GM12878 (cell line): ENCODE results near the gene PRKAG3. TPM values are rescaled to one million over a fixed set of nuclear protein-coding genes. Genes with fewer than 3 reads are reported as not detected.

Experiments used
- ATAC-seq: fragments of 200-7000 bp; cut with Tn5 transposase; 3 replicates; pipeline ENCODE4 v1.9.1; 2020; ENCODE audit warnings: mild to moderate bottlenecking, moderate library complexity
- BruUV-seq: library from RNA; stranded (reverse); fragments of 400-500 nt; replicated peaks from 2 replicates; lab custom pipeline; 2021; lab: Mats Ljungman, UMichigan
- CTCF ChIA-PET: fragments of 300-600 bp; sonication (Branson Sonifier 250); formaldehyde crosslinking; extraction: SDS; loops from one replicate; lab custom pipeline; 2021; ENCODE audit warnings: inconsistent platforms; lab: Yijun Ruan, JAX
- POLR2A ChIA-PET: fragments of 350-600 bp; formaldehyde crosslinking; extraction: SDS; loops from one replicate; lab custom pipeline; 2021; ENCODE audit warnings: inconsistent platforms; lab: Charles Lee
- RAD21 ChIA-PET: fragments of 300-600 bp; sonication (Branson Sonifier 250); formaldehyde crosslinking; loops from one replicate; lab custom pipeline; 2023; ENCODE audit warnings: antibody characterized with exemption; ENCODE audit not compliant: unreplicated experiment; lab: Charles Lee
- SMC1A ChIA-PET: fragments of 300-600 bp; sonication (Branson Sonifier 250); formaldehyde crosslinking; loops from one replicate; lab custom pipeline; 2023; ENCODE audit not compliant: unreplicated experiment, uncharacterized antibody; lab: Charles Lee
- DNase-seq: peaks from one replicate; pipeline ENCODE4 v3.0.0-alpha.2; 2011; ENCODE audit warnings: low read depth, low spot score
- FAIRE-seq: peaks from 3 replicates; lab custom pipeline; 2011; peaks lifted over from hg19 to GRCh38; lab: Jason Lieb, UNC
- H2AFZ ChIP-seq: 2 replicates; pipeline ENCODE4 v1.6.0; 2011; ENCODE audit warnings: low read depth, low read length, control low read depth; ENCODE audit not compliant: control insufficient read depth
- H3K27ac ChIP-seq: 2 replicates; pipeline ENCODE4 v1.5.1; 2011; ENCODE audit warnings: control low read depth; ENCODE audit not compliant: control insufficient read depth, insufficient read depth
- H3K27me3 ChIP-seq, 2 experiments: replicated peaks in 1 of 2; 2 replicates each; pipeline versions ENCODE4 v1.6.0 to v1.6.1; 2011; ENCODE audit warnings: low read length in 1 of 2; ENCODE audit not compliant: control insufficient read depth in 2 of 2, insufficient read depth in 2 of 2
- H3K36me3 ChIP-seq, 2 experiments: 2 replicates each; pipeline ENCODE4 v1.5.1; 2011; ENCODE audit warnings: low read length in 1 of 2; ENCODE audit not compliant: control insufficient read depth in 2 of 2, insufficient read depth in 2 of 2
- H3K4me1 ChIP-seq: 2 replicates; pipeline ENCODE4 v1.6.1; 2011; ENCODE audit warnings: mild to moderate bottlenecking, low read length, moderate library complexity, mixed read lengths; ENCODE audit not compliant: control insufficient read depth, insufficient read depth
- H3K4me2 ChIP-seq: 2 replicates; pipeline ENCODE4 v1.6.0; 2011; ENCODE audit warnings: control low read depth; ENCODE audit not compliant: control insufficient read depth, insufficient read depth
- H3K4me3 ChIP-seq: fragments of 200-600 bp; sonication (generic); 2 replicates; pipeline ENCODE4 v1.5.1; 2016
- H3K79me2 ChIP-seq: 2 replicates; pipeline ENCODE4 v1.6.0; 2011; ENCODE audit warnings: low read length; ENCODE audit not compliant: control insufficient read depth, insufficient read depth
- H3K9ac ChIP-seq: 2 replicates; pipeline ENCODE4 v1.8.0; 2011; ENCODE audit warnings: low read length, control low read depth, mixed read lengths; ENCODE audit not compliant: control insufficient read depth, insufficient read depth
- H3K9me3 ChIP-seq: replicated peaks from 3 replicates; pipeline ENCODE4 v1.5.1; 2011; ENCODE audit warnings: mild to moderate bottlenecking, low read length; ENCODE audit not compliant: control insufficient read depth, insufficient read depth
- H4K20me1 ChIP-seq: 2 replicates; pipeline ENCODE4 v1.6.0; 2011; ENCODE audit not compliant: control insufficient read depth, insufficient read depth
- CREM ChIP-seq: IDR thresholded peaks from 2 replicates; pipeline ENCODE4 v1.6.1; 2014; ENCODE audit warnings: antibody characterized with exemption, low read depth
- ETV6 ChIP-seq, 2 experiments: fragments of 450-650 bp in 1 of 2; IDR thresholded peaks in 1 of 2; conservative IDR thresholded peaks in 1 of 2; 2 replicates each; pipeline ENCODE4 v1.6.1; 2014; ENCODE audit warnings: antibody characterized with exemption in 1 of 2, borderline replicate concordance in 1 of 2, low read depth in 1 of 2, mild to moderate bottlenecking in 1 of 2, moderate library complexity in 1 of 2
- HCFC1 ChIP-seq: fragments of 150-350 bp; IDR thresholded peaks from 2 replicates; pipeline ENCODE4 v1.6.1; 2014; ENCODE audit warnings: low read length
- MYB ChIP-seq: fragments of 150-350 bp; IDR thresholded peaks from 2 replicates; pipeline ENCODE4 v1.6.1; 2014; ENCODE audit warnings: mild to moderate bottlenecking, low read depth, low read length, borderline replicate concordance
- RAD21 ChIP-seq: IDR thresholded peaks from 2 replicates; pipeline ENCODE4 v1.6.1; 2011; ENCODE audit warnings: mild to moderate bottlenecking, low read depth, low read length, moderate library complexity; ENCODE audit not compliant: insufficient read depth
- SPI1 ChIP-seq: IDR thresholded peaks from 2 replicates; pipeline ENCODE4 v1.6.1; 2011; ENCODE audit warnings: low read depth, mild to moderate bottlenecking, low read length, moderate library complexity, borderline replicate concordance; ENCODE audit not compliant: insufficient read depth
- ZNF24 ChIP-seq: fragments of 450-650 bp; IDR thresholded peaks from 2 replicates; pipeline ENCODE4 v1.6.1; 2017; ENCODE audit warnings: antibody characterized with exemption, mild to moderate bottlenecking
- ZNF384 ChIP-seq: IDR thresholded peaks from 2 replicates; pipeline ENCODE4 v1.6.1; 2012; ENCODE audit warnings: low read depth, mild to moderate bottlenecking, low read length, improper control_type of control experiment, borderline replicate concordance
- ZSCAN29 ChIP-seq: fragments of 450-650 bp; IDR thresholded peaks from 2 replicates; pipeline ENCODE4 v1.6.1; 2017; ENCODE audit warnings: mild to moderate bottlenecking, moderate library complexity
- ZZZ3 ChIP-seq: IDR thresholded peaks from 2 replicates; pipeline ENCODE4 v1.6.1; 2011; ENCODE audit warnings: low read depth; ENCODE audit not compliant: control insufficient read depth, insufficient read length
- WGBS: methylation state at CpG from one replicate; pipeline ENCODE4 v1.1.6; 2016; ENCODE audit warnings: low lambda C conversion rate; ENCODE audit not compliant: insufficient replicate concordance, insufficient coverage; ENCODE audit errors: missing lambda C conversion rate; 5-methylcytosine and 5-hydroxymethylcytosine counted together
- in situ Hi-C: fragments of 300-500 bp; cut with MboI; formaldehyde crosslinking; loops from 9 replicates; pipeline ENCODE4 v1.14.3; 2018; ENCODE audit warnings: mixed read lengths
- intact Hi-C: fragments of 100-400 bp; cut with micrococcal nuclease; formaldehyde crosslinking; loops from one replicate; pipeline ENCODE4 v1.14.2; 2022; ENCODE audit not compliant: unreplicated experiment
- polyA plus RNA-seq, 11 experiments: library from polyadenylated mRNA; depleted of rRNA in 4 of 11; unstranded in 6 of 11; stranded (reverse) in 5 of 11; fragments of >200 nt; fragmentation: Nextera tagmentation in 4 of 11; fragmentation: Illumina TruSeq in 1 of 11; extraction: Ambion mirVana in 4 of 11; extraction: Trizol in 1 of 11; gene quantifications; 1 replicate in 1 of 11; 2 replicates in 10 of 11; pipeline versions ENCODE4 v1.2.1 to v1.2.3, GENCODE V29; 2011 to 2016; ENCODE audit warnings: inconsistent platforms in 2 of 11, missing spikeins in 2 of 11, low read depth in 1 of 11
- total RNA-seq, 4 experiments: library from RNA; depleted of rRNA in 3 of 4; stranded (reverse); fragments of >200 nt in 3 of 4; fragmentation: Illumina TruSeq in 1 of 4; extraction: Trizol in 1 of 4; gene quantifications; 2 replicates each; pipeline versions ENCODE4 v1.2.1 to v1.2.3, GENCODE V29; 2013 to 2021
- TF ChIP-seq, protein P1 (sequence below): IDR thresholded peaks from 2 replicates; pipeline ENCODE4 v1.6.1; 2011; ENCODE audit warnings: borderline replicate concordance, low read depth, mild to moderate bottlenecking, moderate library complexity, mixed read lengths, low read length; ENCODE audit not compliant: insufficient read depth; ENCODE audit errors: extremely low read length
- TF ChIP-seq, protein P2 (sequence below), 3 experiments: IDR thresholded peaks in 2 of 3; conservative IDR thresholded peaks in 1 of 3; 2 replicates each; pipeline ENCODE4 v1.5.1; 2011; ENCODE audit warnings: low read depth in 3 of 3, low read length in 3 of 3, mild to moderate bottlenecking in 3 of 3, control low read depth in 2 of 3, moderate library complexity in 2 of 3, inconsistent platforms in 1 of 3, mixed read lengths in 1 of 3; ENCODE audit not compliant: control insufficient read depth in 2 of 3, insufficient read depth in 1 of 3; ENCODE audit errors: extremely low read depth in 1 of 3
- TF ChIP-seq, protein P3 (sequence below): fragments of 450-650 bp; IDR thresholded peaks from 2 replicates; pipeline ENCODE4 v1.6.1; 2017; ENCODE audit warnings: mild to moderate bottlenecking, moderate library complexity

Gene PRKAG3
- total and polyA plus RNA-seq, 10 of the 15 experiments (the other 5 are each of a cell fraction or from before 2014, with no cell fraction given): 0.04 to 0.12 (median 0.06) TPM; not detected in 7

DNA sequence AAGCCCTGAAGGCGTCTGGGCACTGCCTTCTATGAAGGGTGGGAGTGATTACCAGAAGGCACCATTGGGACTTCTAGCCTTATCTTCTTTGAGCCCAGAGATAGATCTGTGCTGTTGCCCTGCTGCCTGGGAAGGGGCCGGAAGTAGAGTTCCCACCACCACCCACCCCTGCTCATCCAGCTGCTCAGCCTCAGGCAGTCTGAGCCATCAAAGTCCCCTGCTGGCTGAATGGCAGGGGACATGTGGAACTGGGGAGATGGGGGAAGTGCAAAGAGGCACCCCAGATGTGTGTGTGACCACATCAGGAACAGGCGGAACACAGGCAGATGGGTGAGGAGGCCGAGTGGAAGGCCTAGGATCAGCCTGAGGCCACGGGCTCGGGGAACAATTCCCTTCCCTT, 45.7 kb upstream of the PRKAG3 start:
- peaks cover 37% of the 10 kb centered on the region for H3K4me1 ChIP-seq
- TF ChIP-seq RAD21 (no peak), ETV6 (conservative IDR thresholded peaks at IDR 0.05 in 1 of 2, IDR thresholded peaks at IDR 0.05 in 1 of 2; ENCODE audit: borderline replicate concordance in 1 of 2, low read depth in 1 of 2) (no peak), ZZZ3 (no peak), ZSCAN29 (no peak), ZNF384 (no peak), HCFC1 (no peak), ZNF24 (no peak), CREM (no peak), MYB (no peak), SPI1 (0 out of 2 replicates have a peak, but pooled peaks have one; percentile 1)
- TF ChIP-seq, protein P1, sequence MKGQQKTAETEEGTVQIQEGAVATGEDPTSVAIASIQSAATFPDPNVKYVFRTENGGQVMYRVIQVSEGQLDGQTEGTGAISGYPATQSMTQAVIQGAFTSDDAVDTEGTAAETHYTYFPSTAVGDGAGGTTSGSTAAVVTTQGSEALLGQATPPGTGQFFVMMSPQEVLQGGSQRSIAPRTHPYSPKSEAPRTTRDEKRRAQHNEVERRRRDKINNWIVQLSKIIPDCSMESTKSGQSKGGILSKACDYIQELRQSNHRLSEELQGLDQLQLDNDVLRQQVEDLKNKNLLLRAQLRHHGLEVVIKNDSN: no peak
- TF ChIP-seq, protein P2, sequence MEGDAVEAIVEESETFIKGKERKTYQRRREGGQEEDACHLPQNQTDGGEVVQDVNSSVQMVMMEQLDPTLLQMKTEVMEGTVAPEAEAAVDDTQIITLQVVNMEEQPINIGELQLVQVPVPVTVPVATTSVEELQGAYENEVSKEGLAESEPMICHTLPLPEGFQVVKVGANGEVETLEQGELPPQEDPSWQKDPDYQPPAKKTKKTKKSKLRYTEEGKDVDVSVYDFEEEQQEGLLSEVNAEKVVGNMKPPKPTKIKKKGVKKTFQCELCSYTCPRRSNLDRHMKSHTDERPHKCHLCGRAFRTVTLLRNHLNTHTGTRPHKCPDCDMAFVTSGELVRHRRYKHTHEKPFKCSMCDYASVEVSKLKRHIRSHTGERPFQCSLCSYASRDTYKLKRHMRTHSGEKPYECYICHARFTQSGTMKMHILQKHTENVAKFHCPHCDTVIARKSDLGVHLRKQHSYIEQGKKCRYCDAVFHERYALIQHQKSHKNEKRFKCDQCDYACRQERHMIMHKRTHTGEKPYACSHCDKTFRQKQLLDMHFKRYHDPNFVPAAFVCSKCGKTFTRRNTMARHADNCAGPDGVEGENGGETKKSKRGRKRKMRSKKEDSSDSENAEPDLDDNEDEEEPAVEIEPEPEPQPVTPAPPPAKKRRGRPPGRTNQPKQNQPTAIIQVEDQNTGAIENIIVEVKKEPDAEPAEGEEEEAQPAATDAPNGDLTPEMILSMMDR (IDR thresholded peaks at IDR 0.05 in 2 of 3, conservative IDR thresholded peaks at IDR 0.05 in 1 of 3; ENCODE audit: control insufficient read depth in 2 of 3, extremely low read depth in 1 of 3, insufficient read depth in 1 of 3, low read depth in 3 of 3, low read length in 3 of 3): peak in 2 of 3 experiments; percentile 13 to 15; a peak in 2 of 6 replicates
- TF ChIP-seq, protein P3, sequence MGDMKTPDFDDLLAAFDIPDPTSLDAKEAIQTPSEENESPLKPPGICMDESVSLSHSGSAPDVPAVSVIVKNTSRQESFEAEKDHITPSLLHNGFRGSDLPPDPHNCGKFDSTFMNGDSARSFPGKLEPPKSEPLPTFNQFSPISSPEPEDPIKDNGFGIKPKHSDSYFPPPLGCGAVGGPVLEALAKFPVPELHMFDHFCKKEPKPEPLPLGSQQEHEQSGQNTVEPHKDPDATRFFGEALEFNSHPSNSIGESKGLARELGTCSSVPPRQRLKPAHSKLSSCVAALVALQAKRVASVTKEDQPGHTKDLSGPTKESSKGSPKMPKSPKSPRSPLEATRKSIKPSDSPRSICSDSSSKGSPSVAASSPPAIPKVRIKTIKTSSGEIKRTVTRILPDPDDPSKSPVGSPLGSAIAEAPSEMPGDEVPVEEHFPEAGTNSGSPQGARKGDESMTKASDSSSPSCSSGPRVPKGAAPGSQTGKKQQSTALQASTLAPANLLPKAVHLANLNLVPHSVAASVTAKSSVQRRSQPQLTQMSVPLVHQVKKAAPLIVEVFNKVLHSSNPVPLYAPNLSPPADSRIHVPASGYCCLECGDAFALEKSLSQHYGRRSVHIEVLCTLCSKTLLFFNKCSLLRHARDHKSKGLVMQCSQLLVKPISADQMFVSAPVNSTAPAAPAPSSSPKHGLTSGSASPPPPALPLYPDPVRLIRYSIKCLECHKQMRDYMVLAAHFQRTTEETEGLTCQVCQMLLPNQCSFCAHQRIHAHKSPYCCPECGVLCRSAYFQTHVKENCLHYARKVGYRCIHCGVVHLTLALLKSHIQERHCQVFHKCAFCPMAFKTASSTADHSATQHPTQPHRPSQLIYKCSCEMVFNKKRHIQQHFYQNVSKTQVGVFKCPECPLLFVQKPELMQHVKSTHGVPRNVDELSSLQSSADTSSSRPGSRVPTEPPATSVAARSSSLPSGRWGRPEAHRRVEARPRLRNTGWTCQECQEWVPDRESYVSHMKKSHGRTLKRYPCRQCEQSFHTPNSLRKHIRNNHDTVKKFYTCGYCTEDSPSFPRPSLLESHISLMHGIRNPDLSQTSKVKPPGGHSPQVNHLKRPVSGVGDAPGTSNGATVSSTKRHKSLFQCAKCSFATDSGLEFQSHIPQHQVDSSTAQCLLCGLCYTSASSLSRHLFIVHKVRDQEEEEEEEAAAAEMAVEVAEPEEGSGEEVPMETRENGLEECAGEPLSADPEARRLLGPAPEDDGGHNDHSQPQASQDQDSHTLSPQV: no peak
- TF ChIP-seq, all 136 proteins: peak for 2
- in situ Hi-C loops: no loop called here
- BruUV-seq: no TSS peak
- ChIA-PET CTCF (interaction anchor here (0.9 to 21.9 kb wide), 25 partner anchors 8 to 483 kb away, joined by 3 to 1364 read pairs (median 9); partner anchors contain the start of genes BCS1L, CDK5R2 and ZNF142), POLR2A (interaction anchor here (1.5 to 10.6 kb wide), 3 partner anchors 9 to 33 kb away, joined by 3 to 360 read pairs (median 31); no protein-coding TSS in a partner anchor), SMC1A (interaction anchor here (0.6 to 15.8 kb wide), 16 partner anchors 9 to 609 kb away, joined by 3 to 780 read pairs (median 5); partner anchors contain the start of genes BCS1L, CDK5R2 and ZNF142), RAD21 (interaction anchor here (0.6 to 16.0 kb wide), 15 partner anchors 9 to 227 kb away, joined by 3 to 871 read pairs (median 10); no protein-coding TSS in a partner anchor)
- FAIRE-seq: no peak
- Histone ChIP-seq H2AFZ (no peak overlapping the region), H3K27ac (0 out of 2 replicates have a peak overlapping the region, but pooled peaks have one; percentile 10), H3K9me3 (no peaks in the 10 kb centered on the region), H3K9ac (no peak overlapping the region), H3K27me3 (peaks cover 6 to 17% of the 10 kb centered on the region in 2 experiments; a peak in 3 of 4 replicates), H3K79me2 (peaks cover 25% of the 10 kb centered on the region), H3K4me3 (no peak overlapping the region), H4K20me1 (no peaks in the 10 kb centered on the region), H3K4me2 (no peak overlapping the region), H3K36me3 (no peaks in the 10 kb centered on the region; a peak in 1 of 4 replicates)
- 35% methylated on average over 6 of the region's 6 CpGs for WGBS
- DNase-seq: no peak
- no peak for ATAC-seq
- intact Hi-C loops: loop anchor here (2.0 kb wide), 1 partner anchor 103 kb away; no protein-coding TSS in a partner anchor
